H1 (cell line): ENCODE results near the gene SUPT4H1. TPM values are rescaled to one million over a fixed set of nuclear protein-coding genes. Genes with fewer than 3 reads are reported as not detected.

Experiments
- CTCF ChIA-PET: fragments of 300-600 bp; sonication (Branson Sonifier 250); formaldehyde crosslinking; loops from one replicate; lab custom pipeline; 2021; ENCODE audit not compliant: partially characterized antibody; lab: Charles Lee
- POLR2A ChIA-PET: fragments of 300-600 bp; sonication (Branson Sonifier 250); formaldehyde crosslinking; loops from one replicate; lab custom pipeline; 2021; ENCODE audit warnings: inconsistent platforms; ENCODE audit not compliant: partially characterized antibody; lab: Charles Lee
- DNase-seq, 2 experiments: peaks; one replicate each; pipeline versions ENCODE4 v3.0.0 to v3.0.0-alpha.2; 2010 to 2022; ENCODE audit warnings: low spot score in 2 of 2, low read depth in 1 of 2, mixed read lengths in 1 of 2
- FAIRE-seq: peaks from 2 replicates; lab custom pipeline; 2011; peaks lifted over from hg19 to GRCh38; lab: Jason Lieb, UNC
- H2AFZ ChIP-seq: 2 replicates; pipeline ENCODE4 v1.8.1; 2012; ENCODE audit warnings: low read length, inconsistent platforms
- H2AK5ac ChIP-seq: 2 replicates; pipeline ENCODE4 v1.6.1; 2013; ENCODE audit warnings: low read depth, low read length
- H2BK120ac ChIP-seq: replicated peaks from 2 replicates; pipeline ENCODE3; 2013; ENCODE audit warnings: low read depth, low read length, inconsistent platforms
- H2BK12ac ChIP-seq: 2 replicates; pipeline ENCODE4 v1.6.1; 2013; ENCODE audit warnings: low read depth, low read length
- H2BK15ac ChIP-seq: 2 replicates; pipeline ENCODE4 v1.6.1; 2013; ENCODE audit warnings: low read length
- H2BK20ac ChIP-seq: 2 replicates; pipeline ENCODE4 v1.6.1; 2013; ENCODE audit warnings: low read length
- H2BK5ac ChIP-seq: 2 replicates; pipeline ENCODE4 v1.6.1; 2013; ENCODE audit warnings: low read depth, low read length
- H3K14ac ChIP-seq: 2 replicates; pipeline ENCODE4 v1.6.1; 2013; ENCODE audit warnings: inconsistent platforms; ENCODE audit not compliant: insufficient read length
- H3K18ac ChIP-seq: 2 replicates; pipeline ENCODE4 v1.6.1; 2013; ENCODE audit warnings: low read length; ENCODE audit errors: extremely low read depth
- H3K23ac ChIP-seq: 2 replicates; pipeline ENCODE4 v1.6.1; 2013; ENCODE audit warnings: inconsistent platforms; ENCODE audit not compliant: insufficient read length
- H3K23me2 ChIP-seq: 2 replicates; pipeline ENCODE4 v1.6.1; 2013; ENCODE audit warnings: low read depth, low read length
- H3K27ac ChIP-seq: 2 replicates; pipeline ENCODE4 v1.6.1; 2011; ENCODE audit warnings: low read depth, low read length, inconsistent platforms
- H3K27me3 ChIP-seq, 4 experiments: replicated peaks in 1 of 4; 1 replicate in 1 of 4; 2 replicates in 3 of 4; pipeline versions ENCODE4 v1.6.1 to v1.8.1; 2011 to 2013; ENCODE audit warnings: low read length in 3 of 4, mild to moderate bottlenecking in 3 of 4, inconsistent platforms in 2 of 4, mixed read lengths in 2 of 4, moderate library complexity in 1 of 4; ENCODE audit not compliant: control insufficient read depth in 3 of 4, insufficient read depth in 3 of 4; ENCODE audit errors: extremely low read depth in 1 of 4
- H3K36me3 ChIP-seq, 4 experiments: 2 replicates each; pipeline versions ENCODE4 v1.6.1 to v1.8.1; 2011 to 2013; ENCODE audit warnings: mild to moderate bottlenecking in 4 of 4, low read length in 3 of 4, moderate library complexity in 2 of 4, control low read depth in 1 of 4, inconsistent platforms in 1 of 4; ENCODE audit not compliant: insufficient read depth in 4 of 4, control insufficient read depth in 2 of 4
- H3K4ac ChIP-seq: replicated peaks from 2 replicates; pipeline ENCODE3; 2013; ENCODE audit warnings: low read length, low read depth, mixed read lengths, inconsistent platforms; ENCODE audit not compliant: insufficient read length
- H3K4me1 ChIP-seq, 4 experiments: replicated peaks in 1 of 4; 1 replicate in 1 of 4; 2 replicates in 3 of 4; pipeline versions ENCODE4 v1.6.1 to v1.8.1; 2011 to 2013; ENCODE audit warnings: low read length in 3 of 4, inconsistent platforms in 2 of 4, mixed read lengths in 1 of 4; ENCODE audit not compliant: insufficient read depth in 4 of 4, control insufficient read depth in 3 of 4
- H3K4me2 ChIP-seq, 2 experiments: 2 replicates each; pipeline versions ENCODE4 v1.6.1 to v1.8.1; 2011 to 2013; ENCODE audit warnings: low read depth in 2 of 2, low read length in 2 of 2, control low read depth in 1 of 2, inconsistent platforms in 1 of 2, mild to moderate bottlenecking in 1 of 2; ENCODE audit not compliant: insufficient read depth in 1 of 2
- H3K4me3 ChIP-seq, 4 experiments: fragments of 200-600, 300-600 bp in 1 of 4; sonication (generic), shearing (Covaris generic), sonication (Bioruptor Twin) in 1 of 4; 2 replicates each; pipeline versions ENCODE4 v1.5.1 to v1.8.1; 2011 to 2016; ENCODE audit warnings: low read length in 4 of 4, low read depth in 3 of 4, control low read depth in 2 of 4, inconsistent platforms in 2 of 4, mild to moderate bottlenecking in 2 of 4, mixed read lengths in 1 of 4, moderate library complexity in 1 of 4; ENCODE audit not compliant: insufficient read depth in 2 of 4; ENCODE audit errors: extremely low read depth in 1 of 4
- H3K56ac ChIP-seq: replicated peaks from 2 replicates; pipeline ENCODE3; 2013; ENCODE audit warnings: low read depth, mild to moderate bottlenecking, mixed read lengths, low read length, inconsistent platforms; ENCODE audit not compliant: insufficient read length
- H3K79me1 ChIP-seq: 2 replicates; pipeline ENCODE4 v1.6.1; 2013; ENCODE audit warnings: low read depth, low read length, control low read depth
- H3K79me2 ChIP-seq, 2 experiments: 2 replicates each; pipeline versions ENCODE4 v1.6.1 to v1.8.1; 2012 to 2013; ENCODE audit warnings: low read length in 2 of 2, mild to moderate bottlenecking in 2 of 2, inconsistent platforms in 1 of 2; ENCODE audit not compliant: insufficient read depth in 2 of 2, control insufficient read depth in 1 of 2
- H3K9ac ChIP-seq, 4 experiments: replicated peaks in 1 of 4; 1 replicate in 1 of 4; 2 replicates in 3 of 4; pipeline versions ENCODE4 v1.6.1 to v1.8.1; 2011 to 2013; ENCODE audit warnings: low read depth in 3 of 4, low read length in 3 of 4, control low read depth in 2 of 4, mild to moderate bottlenecking in 2 of 4, moderate library complexity in 2 of 4, inconsistent platforms in 1 of 4; ENCODE audit errors: extremely low read depth in 1 of 4
- H3K9me3 ChIP-seq, 2 experiments: 2 replicates each; pipeline versions ENCODE4 v1.6.1 to v1.8.1; 2012 to 2013; ENCODE audit warnings: mild to moderate bottlenecking in 2 of 2, moderate library complexity in 2 of 2, control low read depth in 1 of 2, inconsistent platforms in 1 of 2, low read depth in 1 of 2, low read length in 1 of 2, mixed read lengths in 1 of 2; ENCODE audit not compliant: insufficient read depth in 2 of 2
- H4K20me1 ChIP-seq, 2 experiments: replicated peaks in 1 of 2; 2 replicates each; pipeline versions ENCODE3 to v1.8.1; 2011 to 2013; ENCODE audit warnings: inconsistent platforms in 2 of 2, low read length in 2 of 2, mild to moderate bottlenecking in 1 of 2; ENCODE audit not compliant: insufficient read depth in 2 of 2, control insufficient read depth in 1 of 2
- H4K5ac ChIP-seq: 2 replicates; pipeline ENCODE4 v1.6.1; 2013; ENCODE audit warnings: low read length, low read depth, mixed read lengths, inconsistent platforms; ENCODE audit not compliant: insufficient read length
- H4K8ac ChIP-seq: 2 replicates; pipeline ENCODE4 v1.8.0; 2013; ENCODE audit warnings: mild to moderate bottlenecking, moderate library complexity, low read length, inconsistent platforms; ENCODE audit not compliant: insufficient read depth; ENCODE audit errors: extremely low read depth
- H4K91ac ChIP-seq: replicated peaks from 2 replicates; pipeline ENCODE3; 2013; ENCODE audit warnings: low read length, mixed read lengths, inconsistent platforms; ENCODE audit not compliant: insufficient read length
- BCL11A ChIP-seq, 2 experiments: IDR thresholded peaks; one replicate each; pipeline ENCODE4 v1.6.1; 2011; ENCODE audit warnings: low read depth in 2 of 2, low read length in 2 of 2, mild to moderate bottlenecking in 2 of 2
- EZH2 ChIP-seq: fragments of 200-600 bp; sonication (generic); IDR thresholded peaks from 2 replicates; pipeline ENCODE4 v1.7.1; 2012; ENCODE audit warnings: low read depth, mild to moderate bottlenecking, moderate library complexity, low read length, inconsistent platforms; ENCODE audit not compliant: severe bottlenecking
- NRF1 ChIP-seq: IDR thresholded peaks from 2 replicates; pipeline ENCODE4 v1.6.1; 2011; ENCODE audit warnings: mild to moderate bottlenecking, low read depth, low read length, improper control_type of control experiment
- RNF2 ChIP-seq: fragments of 200-900, 300-1000 bp; sonication (generic); IDR thresholded peaks from 2 replicates; pipeline ENCODE4 v1.7.1; 2016; ENCODE audit warnings: borderline replicate concordance, low read depth, mild to moderate bottlenecking, antibody characterized with exemption, low read length; ENCODE audit not compliant: poor library complexity, severe bottlenecking; ENCODE audit errors: missing control alignments
- SAP30 ChIP-seq: fragments of 300-600 bp; sonication (generic); IDR thresholded peaks from 2 replicates; pipeline ENCODE4 v1.7.1; 2012; ENCODE audit warnings: low read length, moderate library complexity, mild to moderate bottlenecking, inconsistent platforms; ENCODE audit not compliant: insufficient read depth, insufficient replicate concordance
- WGBS, 2 experiments: shearing (Covaris generic) in 1 of 2; methylation state at CpG; one replicate each; pipeline versions ENCODE4 v1.1.6 to v1.1.7; 2013 to 2015; ENCODE audit warnings: low lambda C conversion rate in 2 of 2, mixed read lengths in 2 of 2, inconsistent platforms in 1 of 2, low coverage in 1 of 2, missing lambda C conversion rate in 1 of 2; ENCODE audit not compliant: insufficient replicate concordance in 2 of 2, insufficient coverage in 1 of 2, insufficient read length in 1 of 2; ENCODE audit errors: extremely low coverage in 1 of 2, missing lambda C conversion rate in 1 of 2; 5-methylcytosine and 5-hydroxymethylcytosine counted together
- polyA plus RNA-seq, 7 experiments: library from polyadenylated mRNA; depleted of rRNA in 3 of 7; stranded (reverse) in 5 of 7; unstranded in 2 of 7; fragments of >200 nt in 5 of 7; fragments of 200-250 nt in 2 of 7; gene quantifications; 1 replicate in 5 of 7; 2 replicates in 1 of 7; 4 replicates in 1 of 7; pipeline versions ENCODE4 v1.2.1 to v1.2.3, GENCODE V29; 2011 to 2013; ENCODE audit warnings: missing spikeins in 2 of 7, mixed read lengths in 2 of 7
- total RNA-seq: library from RNA; stranded (reverse); fragmentation: NEBNext Ultra II Directional; extraction: Animal tissue kit (Norgen Biotek cat#: 25700); gene quantifications from 2 replicates; pipeline ENCODE4 v1.2.1, GENCODE V29; 2021
- TF ChIP-seq, protein P1 (sequence below): IDR thresholded peaks from 2 replicates; pipeline ENCODE4 v1.6.1; 2012; ENCODE audit warnings: low read length, inconsistent platforms

SUPT4H1 gene
- total and polyA plus RNA-seq, 2 of the 8 experiments (the other 6 are each of a cell fraction or from before 2014, with no cell fraction given): 112 to 143 TPM

DNA sequence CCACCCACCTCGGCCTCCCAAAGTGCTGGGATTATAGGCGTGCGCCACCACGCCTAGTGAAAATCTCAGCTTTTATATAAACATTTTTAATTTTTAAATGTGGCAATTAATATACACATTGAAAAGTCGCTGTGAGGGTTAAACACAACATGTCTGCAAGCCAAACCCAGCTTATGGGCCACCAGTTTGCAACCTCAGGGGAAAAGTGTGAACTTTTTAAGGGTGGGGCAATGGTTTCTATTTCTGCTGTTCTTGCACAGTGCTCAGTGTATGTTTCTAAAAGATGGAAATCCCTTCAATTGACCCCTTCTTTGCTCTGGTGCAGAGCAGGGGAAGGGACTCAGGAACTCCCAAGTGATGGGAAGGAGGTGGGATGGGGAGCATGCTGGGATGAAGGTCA lies 18.3 kb upstream of the SUPT4H1 start:
- FAIRE-seq (no peak), DNase-seq (no peak)
- Histone ChIP-seq H3K79me1 (no peaks in the 10 kb centered on the region), H2AK5ac (no peak overlapping the region), H3K4ac (no peak overlapping the region), H2BK15ac (0 out of 2 replicates have a peak overlapping the region, but pooled peaks have one; percentile 8), H4K91ac (no peak overlapping the region), H3K9me3 (no peaks in the 10 kb centered on the region), H3K36me3 (no peaks in the 10 kb centered on the region; a peak in 1 of 8 replicates), H4K20me1 (no peaks in the 10 kb centered on the region), H4K8ac (no peak overlapping the region), H4K5ac (no peak overlapping the region), H3K4me2 (no peak overlapping the region), H2BK120ac (no peak overlapping the region), H3K27me3 (no peaks in the 10 kb centered on the region), H3K27ac (no peak overlapping the region), H3K18ac (no peak overlapping the region), H3K79me2 (no peaks in the 10 kb centered on the region), H2AFZ (no peak overlapping the region), H3K4me1 (no peaks in the 10 kb centered on the region), H3K23me2 (no peaks in the 10 kb centered on the region; the same call in 1 of the 2 replicates), H2BK12ac (no peak overlapping the region), H3K23ac (no peak overlapping the region), H2BK5ac (no peak overlapping the region), H2BK20ac (0 out of 2 replicates have a peak overlapping the region, but pooled peaks have one; percentile 61), H3K4me3 (no peak overlapping the region), H3K56ac (no peak overlapping the region), H3K14ac (no peak overlapping the region), H3K9ac (no peak overlapping the region)
- POLR2A ChIA-PET: interaction anchor here (1.3 to 1.6 kb wide), 2 partner anchors 9 to 26 kb away, joined by 3 to 6 read pairs; no protein-coding TSS in a partner anchor
- WGBS, 2 experiments: 81% methylated on average over 5 of the region's 5 CpGs; no CpG with 5 or more reads in 1 of the 2 experiments
- CTCF ChIA-PET: interaction anchor here (1.1 to 3.2 kb wide), 7 partner anchors 8 to 78 kb away, joined by 3 to 12 read pairs (median 4); partner anchors contain the start of gene RNF43
- TF ChIP-seq RNF2: no peak
- TF ChIP-seq, protein P1, sequence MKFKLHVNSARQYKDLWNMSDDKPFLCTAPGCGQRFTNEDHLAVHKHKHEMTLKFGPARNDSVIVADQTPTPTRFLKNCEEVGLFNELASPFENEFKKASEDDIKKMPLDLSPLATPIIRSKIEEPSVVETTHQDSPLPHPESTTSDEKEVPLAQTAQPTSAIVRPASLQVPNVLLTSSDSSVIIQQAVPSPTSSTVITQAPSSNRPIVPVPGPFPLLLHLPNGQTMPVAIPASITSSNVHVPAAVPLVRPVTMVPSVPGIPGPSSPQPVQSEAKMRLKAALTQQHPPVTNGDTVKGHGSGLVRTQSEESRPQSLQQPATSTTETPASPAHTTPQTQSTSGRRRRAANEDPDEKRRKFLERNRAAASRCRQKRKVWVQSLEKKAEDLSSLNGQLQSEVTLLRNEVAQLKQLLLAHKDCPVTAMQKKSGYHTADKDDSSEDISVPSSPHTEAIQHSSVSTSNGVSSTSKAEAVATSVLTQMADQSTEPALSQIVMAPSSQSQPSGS: no peak
- TF ChIP-seq SAP30: no peak
- TF ChIP-seq NRF1: no peak
- no peak for TF ChIP-seq BCL11A (IDR thresholded peaks at IDR 0.05; ENCODE audit: low read depth in 2 of 2, low read length in 2 of 2)
- TF ChIP-seq EZH2: no peak
